ENCODE measurements around the gene ALDH1L1. TPM values are rescaled to one million over a fixed set of nuclear protein-coding genes. Genes with fewer than 3 reads are reported as not detected.

ALDH1L1 gene
- total and polyA plus RNA-seq, 2 of the 13 experiments (the other 11 are each of a cell fraction or from before 2014, with no cell fraction given): 11.2 to 28.7 TPM

DNA sequence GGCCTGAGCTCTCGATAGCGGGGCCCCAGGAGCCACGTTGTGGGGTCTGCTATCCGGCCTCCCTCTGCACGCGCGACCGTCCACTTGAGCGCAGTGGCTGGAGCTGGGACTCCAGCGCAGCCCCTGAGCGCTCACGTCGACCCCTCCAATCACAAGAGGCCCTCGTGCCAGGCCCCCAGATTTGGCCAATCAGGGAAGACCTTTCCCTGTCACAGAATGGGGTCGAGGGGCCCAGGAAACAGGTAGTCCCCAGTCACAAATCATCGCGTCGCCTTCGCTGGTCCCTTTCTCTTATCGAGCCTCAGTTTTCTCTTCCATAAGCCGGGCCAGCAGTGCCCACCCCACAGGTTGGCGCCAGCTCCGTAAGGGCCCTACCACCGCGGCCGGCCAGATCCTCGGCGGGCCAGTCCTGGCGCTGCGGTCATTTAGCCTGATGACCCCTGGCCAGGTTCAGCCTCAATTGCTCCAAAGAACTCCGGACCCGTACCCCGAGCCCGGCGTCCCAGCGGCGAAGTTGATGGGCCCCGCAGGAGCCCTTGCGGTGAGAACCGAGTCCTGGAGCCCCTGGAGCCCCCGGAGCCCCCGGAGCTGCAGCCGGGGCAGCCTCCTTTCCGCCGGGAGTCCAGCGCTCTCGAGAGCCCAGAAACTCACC lies 435 bp downstream of the ALDH1L1 start (continued):
- TF ChIP-seq ZNF770 (CRISPR knock-in tag; IDR thresholded peaks at IDR 0.05) (no peak), ZBTB7A (CRISPR knock-in tag; IDR thresholded peaks at IDR 0.05) (peak; percentile 39; the same call in 1 of the 2 replicates), ZNF746 (CRISPR knock-in tag; IDR thresholded peaks at IDR 0.05) (no peak), ZNF75D (CRISPR knock-in tag; IDR thresholded peaks at IDR 0.05; ENCODE audit: borderline replicate concordance) (no peak), TRIM24 (CRISPR knock-in tag; IDR thresholded peaks at IDR 0.05) (no peak), SIN3A (IDR thresholded peaks at IDR 0.05; ENCODE audit: borderline replicate concordance, low read depth, low read length) (peak; percentile 62; the same call in 1 of the 2 replicates), MEIS2 (CRISPR knock-in tag; IDR thresholded peaks at IDR 0.05) (0 out of 2 replicates have a peak, but pooled peaks have one; percentile 20), ZFP90 (CRISPR knock-in tag; IDR thresholded peaks at IDR 0.05; ENCODE audit: borderline replicate concordance) (peak; percentile 60; the same call in 1 of the 2 replicates), NFYB (CRISPR knock-in tag; IDR thresholded peaks at IDR 0.05) (peak; percentile 87), ZFP36L2 (CRISPR knock-in tag; IDR thresholded peaks at IDR 0.05) (no peak), ZEB1 (IDR thresholded peaks at IDR 0.05; ENCODE audit: insufficient replicate concordance, low read depth) (peak; percentile 22), ZNF724P (CRISPR knock-in tag; IDR thresholded peaks at IDR 0.05; ENCODE audit: borderline replicate concordance) (0 out of 2 replicates have a peak, but pooled peaks have one; percentile 18), KLF11 (CRISPR knock-in tag; IDR thresholded peaks at IDR 0.05) (peak; percentile 97; the same call in 1 of the 2 replicates), ZNF772 (CRISPR knock-in tag; IDR thresholded peaks at IDR 0.05) (0 out of 2 replicates have a peak, but pooled peaks have one; percentile 14), CBFB (CRISPR knock-in tag; IDR thresholded peaks at IDR 0.05) (0 out of 2 replicates have a peak, but pooled peaks have one; percentile 11), ZNF766 (CRISPR knock-in tag; IDR thresholded peaks at IDR 0.05; ENCODE audit: borderline replicate concordance) (no peak)
- TF ChIP-seq, protein P1, sequence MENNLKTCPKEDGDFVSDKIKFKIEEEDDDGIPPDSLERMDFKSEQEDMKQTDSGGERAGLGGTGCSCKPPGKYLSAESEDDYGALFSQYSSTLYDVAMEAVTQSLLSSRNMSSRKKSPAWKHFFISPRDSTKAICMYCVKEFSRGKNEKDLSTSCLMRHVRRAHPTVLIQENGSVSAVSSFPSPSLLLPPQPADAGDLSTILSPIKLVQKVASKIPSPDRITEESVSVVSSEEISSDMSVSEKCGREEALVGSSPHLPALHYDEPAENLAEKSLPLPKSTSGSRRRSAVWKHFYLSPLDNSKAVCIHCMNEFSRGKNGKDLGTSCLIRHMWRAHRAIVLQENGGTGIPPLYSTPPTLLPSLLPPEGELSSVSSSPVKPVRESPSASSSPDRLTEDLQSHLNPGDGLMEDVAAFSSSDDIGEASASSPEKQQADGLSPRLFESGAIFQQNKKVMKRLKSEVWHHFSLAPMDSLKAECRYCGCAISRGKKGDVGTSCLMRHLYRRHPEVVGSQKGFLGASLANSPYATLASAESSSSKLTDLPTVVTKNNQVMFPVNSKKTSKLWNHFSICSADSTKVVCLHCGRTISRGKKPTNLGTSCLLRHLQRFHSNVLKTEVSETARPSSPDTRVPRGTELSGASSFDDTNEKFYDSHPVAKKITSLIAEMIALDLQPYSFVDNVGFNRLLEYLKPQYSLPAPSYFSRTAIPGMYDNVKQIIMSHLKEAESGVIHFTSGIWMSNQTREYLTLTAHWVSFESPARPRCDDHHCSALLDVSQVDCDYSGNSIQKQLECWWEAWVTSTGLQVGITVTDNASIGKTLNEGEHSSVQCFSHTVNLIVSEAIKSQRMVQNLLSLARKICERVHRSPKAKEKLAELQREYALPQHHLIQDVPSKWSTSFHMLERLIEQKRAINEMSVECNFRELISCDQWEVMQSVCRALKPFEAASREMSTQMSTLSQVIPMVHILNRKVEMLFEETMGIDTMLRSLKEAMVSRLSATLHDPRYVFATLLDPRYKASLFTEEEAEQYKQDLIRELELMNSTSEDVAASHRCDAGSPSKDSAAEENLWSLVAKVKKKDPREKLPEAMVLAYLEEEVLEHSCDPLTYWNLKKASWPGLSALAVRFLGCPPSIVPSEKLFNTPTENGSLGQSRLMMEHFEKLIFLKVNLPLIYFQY (CRISPR knock-in tag; IDR thresholded peaks at IDR 0.05; ENCODE audit: borderline replicate concordance): peak; percentile 34; the same call in 1 of the 2 replicates
- TF ChIP-seq, protein P2, sequence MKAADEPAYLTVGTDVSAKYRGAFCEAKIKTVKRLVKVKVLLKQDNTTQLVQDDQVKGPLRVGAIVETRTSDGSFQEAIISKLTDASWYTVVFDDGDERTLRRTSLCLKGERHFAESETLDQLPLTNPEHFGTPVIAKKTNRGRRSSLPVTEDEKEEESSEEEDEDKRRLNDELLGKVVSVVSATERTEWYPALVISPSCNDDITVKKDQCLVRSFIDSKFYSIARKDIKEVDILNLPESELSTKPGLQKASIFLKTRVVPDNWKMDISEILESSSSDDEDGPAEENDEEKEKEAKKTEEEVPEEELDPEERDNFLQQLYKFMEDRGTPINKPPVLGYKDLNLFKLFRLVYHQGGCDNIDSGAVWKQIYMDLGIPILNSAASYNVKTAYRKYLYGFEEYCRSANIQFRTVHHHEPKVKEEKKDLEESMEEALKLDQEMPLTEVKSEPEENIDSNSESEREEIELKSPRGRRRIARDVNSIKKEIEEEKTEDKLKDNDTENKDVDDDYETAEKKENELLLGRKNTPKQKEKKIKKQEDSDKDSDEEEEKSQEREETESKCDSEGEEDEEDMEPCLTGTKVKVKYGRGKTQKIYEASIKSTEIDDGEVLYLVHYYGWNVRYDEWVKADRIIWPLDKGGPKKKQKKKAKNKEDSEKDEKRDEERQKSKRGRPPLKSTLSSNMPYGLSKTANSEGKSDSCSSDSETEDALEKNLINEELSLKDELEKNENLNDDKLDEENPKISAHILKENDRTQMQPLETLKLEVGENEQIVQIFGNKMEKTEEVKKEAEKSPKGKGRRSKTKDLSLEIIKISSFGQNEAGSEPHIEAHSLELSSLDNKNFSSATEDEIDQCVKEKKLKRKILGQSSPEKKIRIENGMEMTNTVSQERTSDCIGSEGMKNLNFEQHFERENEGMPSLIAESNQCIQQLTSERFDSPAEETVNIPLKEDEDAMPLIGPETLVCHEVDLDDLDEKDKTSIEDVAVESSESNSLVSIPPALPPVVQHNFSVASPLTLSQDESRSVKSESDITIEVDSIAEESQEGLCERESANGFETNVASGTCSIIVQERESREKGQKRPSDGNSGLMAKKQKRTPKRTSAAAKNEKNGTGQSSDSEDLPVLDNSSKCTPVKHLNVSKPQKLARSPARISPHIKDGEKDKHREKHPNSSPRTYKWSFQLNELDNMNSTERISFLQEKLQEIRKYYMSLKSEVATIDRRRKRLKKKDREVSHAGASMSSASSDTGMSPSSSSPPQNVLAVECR (CRISPR knock-in tag; IDR thresholded peaks at IDR 0.05; ENCODE audit: borderline replicate concordance): peak; percentile 56; the same call in 1 of the 2 replicates

All from HepG2 (cell line).